Endothelial cell of umbilical vein (primary cell): ENCODE data around the gene TSPAN8. TPM values are rescaled to one million over a fixed set of nuclear protein-coding genes. Genes with fewer than 3 reads are reported as not detected.

Experiments
- BruUV-seq: library from RNA; stranded (reverse); fragments of 400-500 nt; replicated peaks from 2 replicates; lab custom pipeline; 2021; lab: Mats Ljungman, UMichigan
- CTCF ChIA-PET: fragments of 300-600, 350-600 bp; sonication (Branson Sonifier 250); formaldehyde crosslinking; loops from one replicate; lab custom pipeline; 2021; ENCODE audit warnings: antibody characterized with exemption, inconsistent platforms; lab: Charles Lee
- POLR2A ChIA-PET: fragments of 300-600, 350-600 bp; sonication (Branson Sonifier 250); formaldehyde crosslinking; loops from one replicate; lab custom pipeline; 2021; ENCODE audit warnings: antibody characterized with exemption, inconsistent platforms; lab: Charles Lee
- DNase-seq: peaks from one replicate; pipeline ENCODE4 v3.0.0-alpha.2; 2011; ENCODE audit warnings: low read depth, low spot score
- FAIRE-seq: peaks from 2 replicates; lab custom pipeline; 2011; peaks lifted over from hg19 to GRCh38; lab: Jason Lieb, UNC
- H2AFZ ChIP-seq: 2 replicates; pipeline ENCODE4 v1.6.0; 2012; ENCODE audit warnings: low read depth, low read length, control low read depth, inconsistent platforms
- H3K27ac ChIP-seq: 2 replicates; pipeline ENCODE4 v1.5.1; 2011; ENCODE audit warnings: low read depth, mild to moderate bottlenecking, control low read depth, low read length, moderate library complexity; ENCODE audit not compliant: insufficient read depth
- H3K27me3 ChIP-seq, 2 experiments: 2 replicates each; pipeline versions ENCODE4 v1.6.0 to v1.6.1; 2011; ENCODE audit warnings: low read length in 2 of 2, mixed read lengths in 1 of 2; ENCODE audit not compliant: control insufficient read depth in 2 of 2, insufficient read depth in 2 of 2
- H3K36me3 ChIP-seq, 2 experiments: 2 replicates in 1 of 2; 3 replicates in 1 of 2; pipeline ENCODE4 v1.5.1; 2011; ENCODE audit warnings: low read length in 2 of 2, mild to moderate bottlenecking in 1 of 2, moderate library complexity in 1 of 2; ENCODE audit not compliant: control insufficient read depth in 2 of 2, insufficient read depth in 2 of 2; ENCODE audit errors: extremely low read depth in 1 of 2
- H3K4me1 ChIP-seq: 3 replicates; pipeline ENCODE4 v1.5.1; 2011; ENCODE audit warnings: mild to moderate bottlenecking, low read length; ENCODE audit not compliant: control insufficient read depth, insufficient read depth; ENCODE audit errors: extremely low read depth
- H3K4me2 ChIP-seq: 2 replicates; pipeline ENCODE4 v1.6.1; 2011; ENCODE audit warnings: low read length, control low read depth, mixed read lengths; ENCODE audit not compliant: insufficient read depth
- H3K4me3 ChIP-seq, 3 experiments: fragments of 200-600 bp in 1 of 3; sonication (generic), shearing (Covaris generic) in 1 of 3; replicated peaks in 1 of 3; 2 replicates each; pipeline ENCODE4 v1.5.1; 2011 to 2016; ENCODE audit warnings: control low read depth in 3 of 3, low read length in 3 of 3, mild to moderate bottlenecking in 2 of 3, inconsistent platforms in 1 of 3, low read depth in 1 of 3, moderate library complexity in 1 of 3; ENCODE audit not compliant: insufficient read depth in 1 of 3
- H3K79me2 ChIP-seq: 2 replicates; pipeline ENCODE4 v1.6.0; 2012; ENCODE audit warnings: low read length, inconsistent platforms; ENCODE audit not compliant: control insufficient read depth, insufficient read depth
- H3K9ac ChIP-seq: replicated peaks from 2 replicates; pipeline ENCODE3; 2011; ENCODE audit warnings: low read length, control low read depth; ENCODE audit not compliant: insufficient read depth; ENCODE audit errors: extremely low read depth
- H3K9me1 ChIP-seq: replicated peaks from 3 replicates; pipeline ENCODE4 v1.6.0; 2011; ENCODE audit warnings: mild to moderate bottlenecking, low read length; ENCODE audit not compliant: control insufficient read depth, insufficient read depth; ENCODE audit errors: extremely low read depth
- H3K9me3 ChIP-seq: replicated peaks from 2 replicates; pipeline ENCODE4 v1.5.1; 2012; ENCODE audit warnings: low read length, inconsistent platforms; ENCODE audit not compliant: control insufficient read depth, insufficient read depth
- H4K20me1 ChIP-seq: replicated peaks from 2 replicates; pipeline ENCODE3; 2011; ENCODE audit warnings: mild to moderate bottlenecking, low read length; ENCODE audit not compliant: control insufficient read depth, insufficient read depth; ENCODE audit errors: extremely low read depth
- EZH2 ChIP-seq: IDR thresholded peaks from 2 replicates; pipeline ENCODE4 v1.6.1; 2012; ENCODE audit warnings: borderline replicate concordance, low read depth, mild to moderate bottlenecking, moderate library complexity, low read length, inconsistent platforms; ENCODE audit not compliant: severe bottlenecking
- FOS ChIP-seq: IDR thresholded peaks from 2 replicates; pipeline ENCODE4 v1.6.1; 2011; ENCODE audit warnings: mild to moderate bottlenecking, low read length, moderate library complexity, borderline replicate concordance; ENCODE audit not compliant: insufficient read depth
- GATA2 ChIP-seq: IDR thresholded peaks from 2 replicates; pipeline ENCODE4 v1.7.0; 2011; ENCODE audit warnings: low read depth, mild to moderate bottlenecking, moderate library complexity, mixed read lengths, low read length; ENCODE audit not compliant: insufficient read length, insufficient read depth
- JUN ChIP-seq: IDR thresholded peaks from 2 replicates; pipeline ENCODE4 v1.6.1; 2011; ENCODE audit warnings: borderline replicate concordance, low read depth; ENCODE audit not compliant: insufficient read length, insufficient read depth
- MYC ChIP-seq: IDR thresholded peaks from one replicate; pipeline ENCODE4 v1.6.1; 2011; ENCODE audit warnings: mild to moderate bottlenecking, low read depth, low read length
- POLR2A ChIP-seq: IDR thresholded peaks from 2 replicates; pipeline ENCODE4 v1.6.1; 2012; ENCODE audit warnings: low read depth, mild to moderate bottlenecking, control low read depth, low read length
- POLR2AphosphoS5 ChIP-seq: IDR thresholded peaks from 2 replicates; pipeline ENCODE4 v1.6.1; 2012; ENCODE audit warnings: low read depth, mild to moderate bottlenecking, control low read depth, low read length, moderate library complexity; ENCODE audit not compliant: insufficient read depth
- dilution Hi-C: fragments of 300-500 bp; cut with MboI; formaldehyde crosslinking; loops from one replicate; pipeline ENCODE4 v1.15.0; 2019; ENCODE audit warnings: low sequenced_read_pairs; ENCODE audit not compliant: extremely low pct_ligation_motif_present
- intact Hi-C: fragments of 100-400 bp; cut with micrococcal nuclease; formaldehyde crosslinking; loops from one replicate; pipeline ENCODE4 v1.10.0; 2022
- polyA plus RNA-seq, 4 experiments: library from polyadenylated mRNA; depleted of rRNA in 3 of 4; stranded (reverse) in 3 of 4; unstranded in 1 of 4; fragments of >200 nt; gene quantifications; 2 replicates each; pipeline versions ENCODE4 v1.2.1 to v1.2.3, GENCODE V29; 2011 to 2012; ENCODE audit warnings: missing spikeins in 1 of 4
- total RNA-seq: library from RNA; stranded (reverse); gene quantifications from 2 replicates; pipeline ENCODE4 v1.2.3, GENCODE V29; 2021
- TF ChIP-seq, protein P1 (sequence below): IDR thresholded peaks from 2 replicates; pipeline ENCODE4 v1.6.1; 2011; ENCODE audit not compliant: insufficient read depth, insufficient read length
- TF ChIP-seq, protein P2 (sequence below), 2 donors: IDR thresholded peaks; 1 replicate in 1 of 2; 2 replicates in 1 of 2; pipeline ENCODE4 v1.5.1; 2011; ENCODE audit warnings: low read length in 2 of 2, mild to moderate bottlenecking in 2 of 2, moderate library complexity in 2 of 2, control low read depth in 1 of 2, inconsistent platforms in 1 of 2, low read depth in 1 of 2; ENCODE audit not compliant: insufficient read depth in 1 of 2; ENCODE audit errors: extremely low read depth in 1 of 2

TSPAN8 gene
- total and polyA plus RNA-seq, 2 donors (not counting 3 experiments of a cell fraction or from before 2014, with no cell fraction given): 1.2 to 1.6 TPM

DNA sequence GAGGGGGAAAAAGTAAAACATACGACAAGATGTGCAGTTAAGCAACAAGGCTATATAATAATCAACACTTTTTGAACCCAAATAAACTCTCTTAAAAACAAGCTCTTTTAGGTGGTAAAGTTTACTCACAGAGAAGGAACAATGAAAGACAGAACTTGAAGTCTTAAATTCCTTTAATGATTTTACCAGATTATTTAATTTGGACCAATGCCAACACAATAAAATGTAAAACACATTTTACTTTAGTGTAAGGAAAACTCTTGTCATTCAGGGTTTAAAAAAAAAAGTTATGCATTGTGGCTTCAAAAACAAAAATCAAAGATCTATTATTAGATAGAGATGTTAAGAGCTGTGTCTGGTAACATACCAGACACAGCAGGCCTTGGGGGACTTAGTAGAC is 13.1 kb downstream of the TSPAN8 start:
- FAIRE-seq (no peak), DNase-seq (peak; percentile 33)
- Histone ChIP-seq H4K20me1 (no peaks in the 10 kb centered on the region), H3K79me2 (no peaks in the 10 kb centered on the region), H3K9me1 (no peaks in the 10 kb centered on the region), H3K4me1 (no peaks in the 10 kb centered on the region), H3K9me3 (no peaks in the 10 kb centered on the region), H2AFZ (no peak overlapping the region), H3K4me2 (no peak overlapping the region), H3K4me3 (no peak overlapping the region), H3K27me3 (no peaks in the 10 kb centered on the region), H3K9ac (no peak overlapping the region), H3K36me3 (no peaks in the 10 kb centered on the region), H3K27ac (no peak overlapping the region)
- no peak for TF ChIP-seq EZH2
- TF ChIP-seq MYC: no peak
- TF ChIP-seq GATA2: no peak
- no peak for TF ChIP-seq POLR2A
- TF ChIP-seq, protein P1, sequence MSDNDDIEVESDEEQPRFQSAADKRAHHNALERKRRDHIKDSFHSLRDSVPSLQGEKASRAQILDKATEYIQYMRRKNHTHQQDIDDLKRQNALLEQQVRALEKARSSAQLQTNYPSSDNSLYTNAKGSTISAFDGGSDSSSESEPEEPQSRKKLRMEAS: no peak
- TF ChIP-seq FOS: no peak
- TF ChIP-seq, protein P2, sequence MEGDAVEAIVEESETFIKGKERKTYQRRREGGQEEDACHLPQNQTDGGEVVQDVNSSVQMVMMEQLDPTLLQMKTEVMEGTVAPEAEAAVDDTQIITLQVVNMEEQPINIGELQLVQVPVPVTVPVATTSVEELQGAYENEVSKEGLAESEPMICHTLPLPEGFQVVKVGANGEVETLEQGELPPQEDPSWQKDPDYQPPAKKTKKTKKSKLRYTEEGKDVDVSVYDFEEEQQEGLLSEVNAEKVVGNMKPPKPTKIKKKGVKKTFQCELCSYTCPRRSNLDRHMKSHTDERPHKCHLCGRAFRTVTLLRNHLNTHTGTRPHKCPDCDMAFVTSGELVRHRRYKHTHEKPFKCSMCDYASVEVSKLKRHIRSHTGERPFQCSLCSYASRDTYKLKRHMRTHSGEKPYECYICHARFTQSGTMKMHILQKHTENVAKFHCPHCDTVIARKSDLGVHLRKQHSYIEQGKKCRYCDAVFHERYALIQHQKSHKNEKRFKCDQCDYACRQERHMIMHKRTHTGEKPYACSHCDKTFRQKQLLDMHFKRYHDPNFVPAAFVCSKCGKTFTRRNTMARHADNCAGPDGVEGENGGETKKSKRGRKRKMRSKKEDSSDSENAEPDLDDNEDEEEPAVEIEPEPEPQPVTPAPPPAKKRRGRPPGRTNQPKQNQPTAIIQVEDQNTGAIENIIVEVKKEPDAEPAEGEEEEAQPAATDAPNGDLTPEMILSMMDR (IDR thresholded peaks at IDR 0.05; ENCODE audit: extremely low read depth in 1 of 2, insufficient read depth in 1 of 2, low read depth in 1 of 2, low read length in 2 of 2): no peak
- TF ChIP-seq JUN: no peak
- TF ChIP-seq POLR2AphosphoS5: no peak
- ChIA-PET POLR2A (no interaction called here), CTCF (interaction anchor here (1.5 kb wide), 1 partner anchor 9 kb away, joined by 3 read pairs; no protein-coding TSS in a partner anchor)
- BruUV-seq: no TSS peak
- intact Hi-C loops (no loop called here), dilution Hi-C loops (no loop called here)
